B cell (primary cell): ENCODE results near the gene LAYN.
A peak's percentile ranks its signal among the peaks of the same experiment; 100 is the strongest.

ENCODE experiments used
- CTCF ChIP-seq: fragments of 200-600 bp; IDR thresholded peaks from one replicate; pipeline ENCODE4 v1.8.0; 2022; ENCODE audit warnings: antibody characterized with exemption, mild to moderate bottlenecking
- EZH2 ChIP-seq: IDR thresholded peaks from 2 replicates; pipeline ENCODE4 v1.6.1; 2012; ENCODE audit warnings: borderline replicate concordance, low read depth, mild to moderate bottlenecking, moderate library complexity, low read length; ENCODE audit not compliant: insufficient read depth, poor library complexity, severe bottlenecking

DNA sequence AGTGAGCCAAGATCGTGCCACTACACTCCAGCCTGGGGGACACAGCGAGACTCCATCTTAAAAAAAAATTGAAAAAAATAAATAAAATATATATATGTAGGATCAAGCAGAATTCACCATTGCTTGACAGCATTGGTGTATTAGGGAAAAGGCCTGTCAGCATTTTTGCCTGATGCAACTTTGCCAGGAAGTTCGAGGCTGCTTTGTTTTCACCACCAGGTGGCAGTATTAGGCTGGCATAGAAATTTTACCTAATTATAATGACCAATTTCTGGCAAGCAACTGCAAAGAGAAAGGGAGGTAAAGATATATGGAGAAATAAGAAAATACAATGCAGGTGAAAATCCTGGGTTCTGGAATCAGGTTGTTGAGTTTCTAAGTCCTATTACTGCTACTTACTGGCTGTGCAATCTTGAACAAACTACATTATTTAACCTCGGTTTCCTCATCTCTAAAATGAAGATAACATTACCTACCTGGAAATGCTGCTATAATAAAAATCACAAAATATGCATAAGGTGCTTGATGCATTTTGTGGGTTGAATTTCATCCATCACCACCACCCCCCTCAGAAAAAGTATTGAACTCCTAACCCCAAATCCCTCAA, 24.7 kb downstream of the LAYN start:
- peak; percentile 94 for TF ChIP-seq CTCF
- no peak for TF ChIP-seq EZH2
